IMR-90 (cell line): ENCODE measurements around the gene RAN. TPM values are rescaled to one million over a fixed set of nuclear protein-coding genes. Genes with fewer than 3 reads are reported as not detected.

Experiments used
- ATAC-seq: fragments of 200-7000 bp; cut with Tn5 transposase; 2 replicates; pipeline ENCODE4 v1.9.1; 2020; ENCODE audit warnings: low read depth, mild to moderate bottlenecking, moderate library complexity
- BruUV-seq: library from RNA; stranded (reverse); fragments of 400-500 nt; replicated peaks from 2 replicates; lab custom pipeline; 2021; lab: Mats Ljungman, UMichigan
- CTCF ChIA-PET: fragments of 300-600 bp; formaldehyde crosslinking; extraction: SDS; loops from one replicate; lab custom pipeline; 2021; ENCODE audit warnings: antibody characterized with exemption; lab: Yijun Ruan, JAX
- POLR2A ChIA-PET: fragments of 300-600 bp; sonication (Branson Sonifier 250); formaldehyde crosslinking; loops from one replicate; lab custom pipeline; 2022; ENCODE audit warnings: antibody characterized with exemption; ENCODE audit not compliant: unreplicated experiment; lab: Charles Lee
- DNase-seq: peaks from one replicate; pipeline ENCODE4 v3.0.0; 2013
- H2AFZ ChIP-seq: replicated peaks from 2 replicates; pipeline ENCODE3; 2013; ENCODE audit warnings: low read length, mild to moderate bottlenecking; ENCODE audit not compliant: poor library complexity
- H2AK5ac ChIP-seq: 2 replicates; pipeline ENCODE4 v1.6.1; 2013; ENCODE audit warnings: low read depth, low read length, inconsistent platforms
- H2AK9ac ChIP-seq: replicated peaks from 2 replicates; pipeline ENCODE3; 2013; ENCODE audit warnings: mild to moderate bottlenecking, low read depth, low read length, moderate library complexity; ENCODE audit not compliant: poor library complexity
- H2BK120ac ChIP-seq: 2 replicates; pipeline ENCODE4 v1.6.1; 2013; ENCODE audit warnings: low read depth, low read length, inconsistent platforms
- H2BK15ac ChIP-seq: 3 replicates; pipeline ENCODE4 v1.6.1; 2013; ENCODE audit warnings: low read depth, low read length, inconsistent platforms
- H2BK20ac ChIP-seq: 2 replicates; pipeline ENCODE4 v1.6.1; 2013; ENCODE audit warnings: low read depth, mild to moderate bottlenecking, inconsistent platforms, low read length, moderate library complexity
- H2BK5ac ChIP-seq: 2 replicates; pipeline ENCODE4 v1.6.1; 2013; ENCODE audit warnings: mild to moderate bottlenecking, low read depth, low read length, inconsistent platforms; ENCODE audit not compliant: poor library complexity, severe bottlenecking
- H3K14ac ChIP-seq: replicated peaks from 2 replicates; pipeline ENCODE4 v1.6.1; 2013; ENCODE audit warnings: low read depth, low read length, inconsistent platforms
- H3K18ac ChIP-seq: 2 replicates; pipeline ENCODE4 v1.6.1; 2013; ENCODE audit warnings: low read depth, low read length, control low read depth
- H3K23ac ChIP-seq: 2 replicates; pipeline ENCODE4 v1.6.1; 2013; ENCODE audit warnings: low read depth, low read length, inconsistent platforms
- H3K27ac ChIP-seq: 2 replicates; pipeline ENCODE4 v1.5.1; 2013; ENCODE audit warnings: mild to moderate bottlenecking, control low read depth, low read length; ENCODE audit not compliant: insufficient read depth
- H3K27me3 ChIP-seq: 2 replicates; pipeline ENCODE4 v1.6.1; 2013; ENCODE audit warnings: low read length; ENCODE audit not compliant: control insufficient read depth, insufficient read depth
- H3K36me3 ChIP-seq: 2 replicates; pipeline ENCODE4 v1.6.1; 2013; ENCODE audit warnings: low read length, mixed read lengths; ENCODE audit not compliant: control insufficient read depth, insufficient read depth
- H3K4ac ChIP-seq: 2 replicates; pipeline ENCODE4 v1.6.1; 2013; ENCODE audit warnings: low read depth, low read length, inconsistent platforms
- H3K4me1 ChIP-seq: 2 replicates; pipeline ENCODE4 v1.6.1; 2013; ENCODE audit warnings: low read length, mixed read lengths; ENCODE audit not compliant: control insufficient read depth, insufficient read depth
- H3K4me2 ChIP-seq: 2 replicates; pipeline ENCODE4 v1.6.1; 2013; ENCODE audit warnings: low read depth, mild to moderate bottlenecking, control low read depth, low read length, moderate library complexity
- H3K4me3 ChIP-seq: 2 replicates; pipeline ENCODE4 v1.5.1; 2013; ENCODE audit warnings: low read depth, mild to moderate bottlenecking, control low read depth, low read length, moderate library complexity; ENCODE audit not compliant: insufficient read depth
- H3K56ac ChIP-seq: 2 replicates; pipeline ENCODE4 v1.6.1; 2013; ENCODE audit warnings: low read length, inconsistent platforms; ENCODE audit not compliant: insufficient read depth; ENCODE audit errors: extremely low read depth
- H3K79me1 ChIP-seq, 2 experiments: 2 replicates each; pipeline ENCODE4 v1.6.1; 2013; ENCODE audit warnings: low read length in 2 of 2, inconsistent platforms in 1 of 2, low read depth in 1 of 2
- H3K9ac ChIP-seq: 2 replicates; pipeline ENCODE4 v1.6.1; 2013; ENCODE audit warnings: low read depth, low read length, control low read depth
- H3K9me1 ChIP-seq: 2 replicates; pipeline ENCODE4 v1.6.1; 2013; ENCODE audit warnings: low read length, inconsistent platforms; ENCODE audit not compliant: insufficient read depth
- H3K9me3 ChIP-seq: 2 replicates; pipeline ENCODE4 v1.6.1; 2013; ENCODE audit warnings: low read length; ENCODE audit not compliant: control insufficient read depth, insufficient read depth
- H4K20me1 ChIP-seq: 2 replicates; pipeline ENCODE4 v1.6.1; 2013; ENCODE audit warnings: low read length, inconsistent platforms; ENCODE audit not compliant: insufficient read depth
- H4K5ac ChIP-seq: 2 replicates; pipeline ENCODE4 v1.6.1; 2013; ENCODE audit warnings: mild to moderate bottlenecking, low read depth, low read length, control low read depth
- H4K8ac ChIP-seq, 2 experiments: 2 replicates each; pipeline ENCODE4 v1.6.1; 2013; ENCODE audit warnings: low read depth in 2 of 2, low read length in 2 of 2, control low read depth in 1 of 2, inconsistent platforms in 1 of 2
- H4K91ac ChIP-seq: 2 replicates; pipeline ENCODE4 v1.6.1; 2013; ENCODE audit warnings: low read depth, low read length, inconsistent platforms; ENCODE audit not compliant: insufficient read depth
- CHD1 ChIP-seq: IDR thresholded peaks from 2 replicates; pipeline ENCODE4 v1.6.1; 2012; ENCODE audit warnings: low read depth, low read length, improper control_type of control experiment
- FOS ChIP-seq: fragments of 150-350 bp; IDR thresholded peaks from 2 replicates; pipeline ENCODE4 v1.6.1; 2016; ENCODE audit warnings: low read depth, low read length
- MAZ ChIP-seq: IDR thresholded peaks from 2 replicates; pipeline ENCODE4 v1.6.1; 2012; ENCODE audit warnings: low read depth, mild to moderate bottlenecking, low read length, improper control_type of control experiment, moderate library complexity, borderline replicate concordance
- POLR2A ChIP-seq: IDR thresholded peaks from 2 replicates; pipeline ENCODE4 v1.6.1; 2012; ENCODE audit warnings: mild to moderate bottlenecking, low read depth, low read length
- RFX5 ChIP-seq: IDR thresholded peaks from 2 replicates; pipeline ENCODE4 v1.8.0; 2012; ENCODE audit warnings: low read depth, mild to moderate bottlenecking, low read length, moderate library complexity
- WGBS, 2 experiments: methylation state at CpG; one replicate each; pipeline versions ENCODE4 v1.1.5 to v1.1.7; 2013; ENCODE audit warnings: missing lambda C conversion rate in 2 of 2; ENCODE audit not compliant: insufficient read length in 1 of 2; ENCODE audit errors: extremely low coverage in 2 of 2; 5-methylcytosine and 5-hydroxymethylcytosine counted together
- dilution Hi-C: fragments of 300-500 bp; cut with HindIII; formaldehyde crosslinking; loops from one replicate; pipeline ENCODE4 v1.14.3; 2018; ENCODE audit warnings: low sequenced_read_pairs; ENCODE audit not compliant: unreplicated experiment
- in situ Hi-C: fragments of 300-500 bp; cut with MboI; formaldehyde crosslinking; loops from 3 replicates; pipeline ENCODE4 v1.14.3; 2019; ENCODE audit warnings: low sequenced_read_pairs, inconsistent platforms, mixed read lengths
- intact Hi-C: fragments of 100-400 bp; cut with micrococcal nuclease; formaldehyde crosslinking; loops from 2 replicates; pipeline ENCODE4 v1.10.0; 2022
- polyA plus RNA-seq, 3 experiments: library from polyadenylated mRNA; depleted of rRNA; stranded (reverse); fragments of >200 nt; gene quantifications; 2 replicates each; pipeline ENCODE4 v1.2.3, GENCODE V29; 2012; ENCODE audit warnings: low replicate concordance in 1 of 3
- total RNA-seq: library from RNA; depleted of rRNA; stranded (reverse); fragments of >200 nt; gene quantifications from 2 replicates; pipeline ENCODE4 v1.2.3, GENCODE V29; 2012
- TF ChIP-seq, protein P1 (sequence below): fragments of 150-350 bp; IDR thresholded peaks from 2 replicates; pipeline ENCODE4 v1.6.1; 2016; ENCODE audit warnings: low read depth, mild to moderate bottlenecking, low read length, moderate library complexity, borderline replicate concordance
- TF ChIP-seq, protein P2 (sequence below): fragments of 150-350 bp; IDR thresholded peaks from 2 replicates; pipeline ENCODE4 v1.6.1; 2017; ENCODE audit warnings: mild to moderate bottlenecking, antibody characterized with exemption, low read length, low read depth

RAN gene
- total and polyA plus RNA-seq, 2 of the 4 experiments (the other 2 are of a cell fraction), result 910 to 984 TPM

DNA sequence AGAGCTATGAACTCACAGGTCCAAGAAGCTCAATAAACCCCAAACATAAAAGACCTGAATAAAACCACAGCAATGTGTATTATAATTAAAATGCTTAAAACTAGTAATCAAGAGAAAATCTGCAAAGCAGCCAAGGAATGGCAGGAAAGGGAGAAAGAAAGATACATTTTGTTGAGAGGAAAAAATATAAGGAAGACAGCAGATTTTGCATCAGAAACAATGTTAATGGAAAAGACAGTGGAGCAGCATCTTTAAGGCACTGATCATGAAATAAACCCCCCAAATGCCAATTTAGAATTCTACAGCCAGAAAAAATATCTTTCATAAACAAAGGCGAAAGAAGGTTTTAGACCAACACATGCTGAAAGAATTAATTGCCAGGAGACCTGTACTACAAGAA is 39.3 kb downstream of the RAN start:
- H3K23ac ChIP-seq, result no peak overlapping the region
- no peaks in the 10 kb centered on the region; the same call in 1 of the 2 replicates for H3K9me3 ChIP-seq
- H4K20me1 ChIP-seq, result no peaks in the 10 kb centered on the region
- H2AK5ac ChIP-seq, result no peak overlapping the region
- no peaks in the 10 kb centered on the region for H3K36me3 ChIP-seq
- no peak overlapping the region for H3K4ac ChIP-seq
- intact Hi-C loops (no loop called here), in situ Hi-C loops (no loop called here), dilution Hi-C loops (no loop called here)
- no peak overlapping the region for H4K8ac ChIP-seq
- no peak overlapping the region for H2AK9ac ChIP-seq
- no peaks in the 10 kb centered on the region for H3K4me1 ChIP-seq
- H3K4me2 ChIP-seq, result no peak overlapping the region
- ATAC-seq, result no peak
- no CpG with 5 or more reads among the region's 1 CpG for WGBS, 2 experiments
- H3K27ac ChIP-seq, result no peak overlapping the region
- DNase-seq, result no peak
- no peaks in the 10 kb centered on the region for H3K27me3 ChIP-seq
- H3K14ac ChIP-seq, result no peak overlapping the region
- no peak overlapping the region for H4K5ac ChIP-seq
- H2BK120ac ChIP-seq, result no peak overlapping the region
- no peak overlapping the region for H3K4me3 ChIP-seq
- no peak overlapping the region for H3K9ac ChIP-seq
- no peak overlapping the region for H3K18ac ChIP-seq
- no peaks in the 10 kb centered on the region for H3K79me1 ChIP-seq
- no peak overlapping the region for H2BK20ac ChIP-seq
- H2BK5ac ChIP-seq, result no peak overlapping the region
- no peak overlapping the region for H2AFZ ChIP-seq
- ChIA-PET CTCF (no interaction called here), POLR2A (no interaction called here)
- H3K9me1 ChIP-seq, result no peaks in the 10 kb centered on the region
- no peak overlapping the region for H4K91ac ChIP-seq
- H3K56ac ChIP-seq, result no peak overlapping the region
- BruUV-seq, result no TSS peak
- H2BK15ac ChIP-seq, result no peak overlapping the region
- TF ChIP-seq FOS, result no peak
- no peak for TF ChIP-seq POLR2A
- no peak for TF ChIP-seq MAZ
- no peak for TF ChIP-seq RFX5
- TF ChIP-seq CHD1, result no peak
- TF ChIP-seq, protein P1, sequence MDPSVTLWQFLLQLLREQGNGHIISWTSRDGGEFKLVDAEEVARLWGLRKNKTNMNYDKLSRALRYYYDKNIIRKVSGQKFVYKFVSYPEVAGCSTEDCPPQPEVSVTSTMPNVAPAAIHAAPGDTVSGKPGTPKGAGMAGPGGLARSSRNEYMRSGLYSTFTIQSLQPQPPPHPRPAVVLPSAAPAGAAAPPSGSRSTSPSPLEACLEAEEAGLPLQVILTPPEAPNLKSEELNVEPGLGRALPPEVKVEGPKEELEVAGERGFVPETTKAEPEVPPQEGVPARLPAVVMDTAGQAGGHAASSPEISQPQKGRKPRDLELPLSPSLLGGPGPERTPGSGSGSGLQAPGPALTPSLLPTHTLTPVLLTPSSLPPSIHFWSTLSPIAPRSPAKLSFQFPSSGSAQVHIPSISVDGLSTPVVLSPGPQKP, result no peak
- TF ChIP-seq, protein P2, sequence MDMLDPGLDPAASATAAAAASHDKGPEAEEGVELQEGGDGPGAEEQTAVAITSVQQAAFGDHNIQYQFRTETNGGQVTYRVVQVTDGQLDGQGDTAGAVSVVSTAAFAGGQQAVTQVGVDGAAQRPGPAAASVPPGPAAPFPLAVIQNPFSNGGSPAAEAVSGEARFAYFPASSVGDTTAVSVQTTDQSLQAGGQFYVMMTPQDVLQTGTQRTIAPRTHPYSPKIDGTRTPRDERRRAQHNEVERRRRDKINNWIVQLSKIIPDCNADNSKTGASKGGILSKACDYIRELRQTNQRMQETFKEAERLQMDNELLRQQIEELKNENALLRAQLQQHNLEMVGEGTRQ, result no peak
